A549 (cell line): ENCODE data around the gene ABCA2.

Source experiments
- CTCF ChIP-seq: fragments of >200 bp; sonication (Bioruptor Twin); formaldehyde crosslinking; IDR thresholded peaks from 3 replicates; pipeline ENCODE4 v1.5.1; 2016
- RAD21 ChIP-seq, 2 experiments: fragments of >200 bp in 1 of 2; sonication (Bioruptor Twin) in 1 of 2; formaldehyde crosslinking in 1 of 2; IDR thresholded peaks in 1 of 2; conservative IDR thresholded peaks in 1 of 2; 2 replicates in 1 of 2; 3 replicates in 1 of 2; pipeline ENCODE4 v1.6.1; 2012 to 2018; ENCODE audit warnings: inconsistent platforms in 1 of 2

GRCh38 chr9:137066096-137066861, 38.2 kb upstream of the ABCA2 start:
- TF ChIP-seq CTCF (no peak), RAD21 (conservative IDR thresholded peaks at IDR 0.05 in 1 of 2, IDR thresholded peaks at IDR 0.05 in 1 of 2) (no peak)
